Gastrocnemius medialis (tissue), 4 donors: ENCODE data around the gene ZC3H12D. TPM values are rescaled to one million over a fixed set of nuclear protein-coding genes. Genes with fewer than 3 reads are reported as not detected.
A peak's percentile ranks its signal among the peaks of the same experiment; 100 is the strongest.
"Not testable (repeated sequence)": the region's sequence is repeated elsewhere in the genome, so short reads cannot be mapped to it uniquely, and the experiment has no call there.

Experiments
- ATAC-seq, 2 donors: fragments of 150-250 bp; one replicate each; pipeline ENCODE4 v1.9.1; 2016
- DNase-seq, 2 donors: peaks; one replicate each; pipeline ENCODE4 v3.0.0-alpha.2; 2019
- H3K27ac ChIP-seq, 4 donors: fragments of 200-600 bp; sonication (generic); 1 replicate in 1 of 4; 2 replicates in 3 of 4; pipeline ENCODE4 v1.5.1; 2016 to 2018; ENCODE audit warnings: mild to moderate bottlenecking in 2 of 4, moderate library complexity in 1 of 4
- H3K27me3 ChIP-seq, 3 donors: fragments of 200-600 bp; sonication (generic) in 2 of 3; 1 replicate in 1 of 3; 2 replicates in 2 of 3; pipeline versions ENCODE4 v1.5.1 to v1.6.0; 2016 to 2019; ENCODE audit warnings: mild to moderate bottlenecking in 1 of 3, moderate library complexity in 1 of 3
- H3K36me3 ChIP-seq, 2 donors: fragments of 200-600 bp; sonication (generic) in 1 of 2; one replicate each; pipeline ENCODE4 v1.5.1; 2017 to 2018
- H3K4me1 ChIP-seq, 2 donors: fragments of 200-600 bp; sonication (generic) in 1 of 2; one replicate each; pipeline ENCODE4 v1.5.1; 2016 to 2017; ENCODE audit warnings: mild to moderate bottlenecking in 2 of 2
- H3K4me3 ChIP-seq, 4 donors: fragments of 200-600 bp; sonication (generic) in 3 of 4; 1 replicate in 1 of 4; 2 replicates in 3 of 4; pipeline ENCODE4 v1.5.1; 2016 to 2019; ENCODE audit warnings: mild to moderate bottlenecking in 2 of 4
- H3K9me3 ChIP-seq, 3 donors: fragments of 200-600 bp; sonication (generic) in 2 of 3; 1 replicate in 1 of 3; 2 replicates in 2 of 3; pipeline ENCODE4 v1.5.1; 2016 to 2019
- CTCF ChIP-seq, 5 experiments: fragments of 450-650 bp in 3 of 5; fragments of 200-600 bp in 2 of 5; sonication (generic) in 2 of 5; IDR thresholded peaks in 4 of 5; conservative IDR thresholded peaks in 1 of 5; 1 replicate in 4 of 5; 2 replicates in 1 of 5; pipeline ENCODE4 v1.5.1; 2016 to 2019; ENCODE audit warnings: antibody characterized with exemption in 5 of 5, mild to moderate bottlenecking in 3 of 5, moderate library complexity in 3 of 5
- POLR2A ChIP-seq, 2 donors: fragments of 450-650 bp; IDR thresholded peaks; one replicate each; pipeline ENCODE4 v1.6.1; 2017; ENCODE audit warnings: antibody characterized with exemption in 2 of 2, mild to moderate bottlenecking in 2 of 2, moderate library complexity in 2 of 2
- in situ Hi-C, 4 donors: fragments of 200-750 bp; cut with MboI; loops; one replicate each; pipeline versions ENCODE4 v1.15.0 to v1.8.0; 2017; ENCODE audit warnings: low sequenced_read_pairs in 4 of 4
- intact Hi-C: fragments of 100-400 bp; cut with DNase I; formaldehyde crosslinking; loops from one replicate; pipeline ENCODE4 v1.15.1; 2023; ENCODE audit warnings: low total_unique reads
- total RNA-seq, 4 donors: library from RNA; depleted of rRNA; stranded (reverse); fragments of >200 nt; gene quantifications; one replicate each; pipeline versions ENCODE4 v1.1.0 to v1.2.3, GENCODE V29; 2016

ZC3H12D gene
- total RNA-seq, 4 donors from 2014 or later: 0.03 to 0.36 (median 0.24) TPM; not detected in 1

GRCh38 chr6:149501201-149501600 lies 16.4 kb upstream of the ZC3H12D start:
- DNase-seq: no peak
- no peak overlapping the region for H3K4me3 ChIP-seq
- in situ Hi-C loops: no loop called here
- ATAC-seq: no peak
- no peak overlapping the region for H3K27ac ChIP-seq
- no peak for TF ChIP-seq POLR2A (IDR thresholded peaks at IDR 0.05)
- TF ChIP-seq CTCF (IDR thresholded peaks at IDR 0.05 in 4 of 5, conservative IDR thresholded peaks at IDR 0.05 in 1 of 5): no peak
- intact Hi-C loops: no loop called here
- no peaks in the 10 kb centered on the region for H3K27me3 ChIP-seq
- peaks cover 0 to 10% of the 10 kb centered on the region in 2 donors for H3K4me1 ChIP-seq
- H3K36me3 ChIP-seq: no peaks in the 10 kb centered on the region
- H3K9me3 ChIP-seq: no peaks in the 10 kb centered on the region

GRCh38 chr6:149500096-149500495 lies 15.3 kb upstream of the ZC3H12D start:
- TF ChIP-seq CTCF (IDR thresholded peaks at IDR 0.05 in 4 of 5, conservative IDR thresholded peaks at IDR 0.05 in 1 of 5) (no peak), POLR2A (IDR thresholded peaks at IDR 0.05) (no peak)
- ATAC-seq (no peak), DNase-seq (no peak)
- Histone ChIP-seq H3K9me3 (no peaks in the 10 kb centered on the region), H3K4me3 (no peak overlapping the region), H3K27ac (peak overlapping the region in 1 of 4 donors; percentile 51), H3K27me3 (no peaks in the 10 kb centered on the region), H3K4me1 (peaks cover 0 to 10% of the 10 kb centered on the region in 2 donors), H3K36me3 (no peaks in the 10 kb centered on the region)
- in situ Hi-C loops: no loop called here
- intact Hi-C loops: no loop called here

- H3K27me3 ChIP-seq: no peaks in the 10 kb centered on the region
- DNase-seq (no peak), ATAC-seq (peak; percentile 62 to 94)
- H3K4me1 ChIP-seq: peaks cover 0 to 10% of the 10 kb centered on the region in 2 donors
- intact Hi-C loops (no loop called here), in situ Hi-C loops (no loop called here)
- peak overlapping the region; percentile 35 to 51 (median 44) for H3K27ac ChIP-seq
- H3K4me3 ChIP-seq: no peak overlapping the region
- TF ChIP-seq POLR2A (IDR thresholded peaks at IDR 0.05) (no peak), CTCF (IDR thresholded peaks at IDR 0.05 in 4 of 5, conservative IDR thresholded peaks at IDR 0.05 in 1 of 5) (no peak)
- no peaks in the 10 kb centered on the region for H3K36me3 ChIP-seq
- H3K9me3 ChIP-seq: no peaks in the 10 kb centered on the region
Measured at GRCh38 chr6:149499066-149499465, 14.3 kb upstream of the ZC3H12D start.

- intact Hi-C loops: no loop called here
- peaks cover 0 to 10% of the 10 kb centered on the region in 2 donors for H3K4me1 ChIP-seq
- H3K27ac ChIP-seq: no peak overlapping the region
Measured at GRCh38 chr6:149497365-149497764, 12.6 kb upstream of the ZC3H12D start.

GRCh38 chr6:149496597-149496996 lies 11.8 kb upstream of the ZC3H12D start:
- H3K27me3 ChIP-seq, DNase-seq, H3K9me3 ChIP-seq, intact Hi-C loops, in situ Hi-C loops, H3K27ac ChIP-seq, ATAC-seq, H3K4me3 ChIP-seq, H3K36me3 ChIP-seq: not testable (repeated sequence)
- peaks cover 0 to 10% of the 10 kb centered on the region in 2 donors for H3K4me1 ChIP-seq

More at GRCh38 chr6:149497365-149497764, 12.6 kb upstream of the ZC3H12D start:
- no peak for DNase-seq
- H3K27me3 ChIP-seq: no peaks in the 10 kb centered on the region
- TF ChIP-seq POLR2A (IDR thresholded peaks at IDR 0.05) (no peak), CTCF (IDR thresholded peaks at IDR 0.05 in 4 of 5, conservative IDR thresholded peaks at IDR 0.05 in 1 of 5) (no peak)
- H3K36me3 ChIP-seq: no peaks in the 10 kb centered on the region
- ATAC-seq: no peak
- H3K4me3 ChIP-seq: no peak overlapping the region
- in situ Hi-C loops: no loop called here
- H3K9me3 ChIP-seq: no peaks in the 10 kb centered on the region

GRCh38 chr6:149495349-149496016 lies 10.7 kb upstream of the ZC3H12D start:
- ATAC-seq, H3K4me3 ChIP-seq, in situ Hi-C loops, DNase-seq, H3K36me3 ChIP-seq, H3K27me3 ChIP-seq, intact Hi-C loops, H3K9me3 ChIP-seq, H3K27ac ChIP-seq: not testable (repeated sequence)
- H3K4me1 ChIP-seq: peaks cover 0 to 10% of the 10 kb centered on the region in 2 donors

- intact Hi-C loops, ATAC-seq, H3K36me3 ChIP-seq, DNase-seq, in situ Hi-C loops, H3K4me3 ChIP-seq, H3K9me3 ChIP-seq, H3K27me3 ChIP-seq, H3K27ac ChIP-seq: not testable (repeated sequence)
- peaks cover 0 to 10% of the 10 kb centered on the region in 2 donors for H3K4me1 ChIP-seq
Measured at GRCh38 chr6:149494810-149495209, 10.0 kb upstream of the ZC3H12D start.
